ENCODE data around the gene PIGN. TPM values are rescaled to one million over a fixed set of nuclear protein-coding genes. Genes with fewer than 3 reads are reported as not detected.

PIGN gene
- total RNA-seq, 1 experiment from 2014 or later: 30.9 TPM

DNA sequence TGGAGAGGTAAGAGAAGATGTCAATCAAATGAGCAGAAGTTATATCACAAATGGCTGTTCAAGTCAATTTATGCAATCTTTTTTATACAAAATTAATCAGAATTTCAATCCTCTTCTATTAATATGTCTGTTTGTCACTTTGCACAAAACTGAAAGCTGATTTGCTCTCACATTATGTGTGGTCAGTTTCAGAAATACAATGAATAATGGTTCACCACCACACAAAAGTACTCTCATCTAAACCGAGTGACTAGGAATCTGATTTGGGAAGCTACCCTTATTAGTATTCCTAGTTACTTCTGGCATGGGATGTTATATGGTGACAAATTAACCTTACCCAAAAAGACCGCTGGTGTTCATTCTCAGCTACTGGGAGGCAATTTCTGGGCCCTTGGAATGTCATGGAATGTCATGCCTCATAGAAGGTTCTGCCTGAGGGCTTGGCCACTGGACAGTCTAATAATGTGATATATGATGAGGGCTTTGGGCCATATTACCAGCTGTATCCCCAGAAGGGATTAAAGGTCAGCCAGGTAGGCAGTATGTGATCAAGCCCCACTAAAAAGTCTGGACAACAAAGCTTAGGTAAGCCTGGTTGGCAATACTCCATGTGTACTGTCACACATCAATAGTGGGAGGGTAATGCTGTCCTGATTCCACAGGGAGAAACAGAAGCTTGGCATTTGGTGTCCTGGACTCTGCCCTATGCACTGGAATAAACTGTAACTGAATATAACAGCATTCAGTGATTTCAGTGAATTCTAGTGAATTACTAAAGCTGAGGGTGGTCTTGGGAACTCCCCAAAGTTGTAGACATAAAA is 113.2 kb downstream of the PIGN start:
- H3K27me3 Mint-ChIP-seq (ENCODE audit: low read depth): no peaks in the 10 kb centered on the region
- no peak overlapping the region for H2AFZ ChIP-seq (ENCODE audit: low read length)
- no peaks in the 10 kb centered on the region for H3K27me3 ChIP-seq (ENCODE audit: insufficient read depth, low read length)
- H3K9me3 Mint-ChIP-seq: no peaks in the 10 kb centered on the region
- H4K20me1 ChIP-seq (ENCODE audit: control insufficient read depth, insufficient read depth, insufficient read length): peaks cover 2% of the 10 kb centered on the region
- no peaks in the 10 kb centered on the region for H3K9me3 ChIP-seq (ENCODE audit: control insufficient read depth, low read depth, low read length)
- no peaks in the 10 kb centered on the region for H3K79me2 ChIP-seq (ENCODE audit: insufficient read depth, low read length)
- no peak overlapping the region for H3K4me3 Mint-ChIP-seq
- H2AK5ac ChIP-seq (ENCODE audit: insufficient read length, low read length): no peak overlapping the region
- no peak overlapping the region for H3K4me2 ChIP-seq (ENCODE audit: insufficient read depth, insufficient read length, low read length)
- no peak overlapping the region for H3K18ac ChIP-seq (ENCODE audit: insufficient read length, low read depth, low read length)
- H2BK120ac ChIP-seq (ENCODE audit: low read depth, low read length, poor library complexity, severe bottlenecking): no peak overlapping the region
- H3K14ac ChIP-seq (ENCODE audit: insufficient read depth, low read length): no peak overlapping the region
- no peak overlapping the region for H3T11ph ChIP-seq (ENCODE audit: low read length)
- no peak overlapping the region for H4K91ac ChIP-seq (ENCODE audit: insufficient read length, low read depth, low read length)
- H3K56ac ChIP-seq (ENCODE audit: insufficient read length, low read depth, low read length): no peak overlapping the region
- H2BK5ac ChIP-seq (ENCODE audit: insufficient read length, low read length): no peak overlapping the region
- no peak overlapping the region for H3K27ac Mint-ChIP-seq
- H3K4me1 ChIP-seq (ENCODE audit: insufficient read depth, low read length): no peaks in the 10 kb centered on the region
- H4K5ac ChIP-seq (ENCODE audit: insufficient read length, low read depth, low read length): no peak overlapping the region
- H3K36me3 Mint-ChIP-seq (ENCODE audit: insufficient read depth in 1 of 3, low read depth in 3 of 3): peaks cover 0 to 1% (median 0%) of the 10 kb centered on the region in 3 experiments; a peak in 1 of 7 replicates
- TF ChIP-seq, protein P1, sequence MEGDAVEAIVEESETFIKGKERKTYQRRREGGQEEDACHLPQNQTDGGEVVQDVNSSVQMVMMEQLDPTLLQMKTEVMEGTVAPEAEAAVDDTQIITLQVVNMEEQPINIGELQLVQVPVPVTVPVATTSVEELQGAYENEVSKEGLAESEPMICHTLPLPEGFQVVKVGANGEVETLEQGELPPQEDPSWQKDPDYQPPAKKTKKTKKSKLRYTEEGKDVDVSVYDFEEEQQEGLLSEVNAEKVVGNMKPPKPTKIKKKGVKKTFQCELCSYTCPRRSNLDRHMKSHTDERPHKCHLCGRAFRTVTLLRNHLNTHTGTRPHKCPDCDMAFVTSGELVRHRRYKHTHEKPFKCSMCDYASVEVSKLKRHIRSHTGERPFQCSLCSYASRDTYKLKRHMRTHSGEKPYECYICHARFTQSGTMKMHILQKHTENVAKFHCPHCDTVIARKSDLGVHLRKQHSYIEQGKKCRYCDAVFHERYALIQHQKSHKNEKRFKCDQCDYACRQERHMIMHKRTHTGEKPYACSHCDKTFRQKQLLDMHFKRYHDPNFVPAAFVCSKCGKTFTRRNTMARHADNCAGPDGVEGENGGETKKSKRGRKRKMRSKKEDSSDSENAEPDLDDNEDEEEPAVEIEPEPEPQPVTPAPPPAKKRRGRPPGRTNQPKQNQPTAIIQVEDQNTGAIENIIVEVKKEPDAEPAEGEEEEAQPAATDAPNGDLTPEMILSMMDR (conservative IDR thresholded peaks at IDR 0.05): no peak
- H2BK12ac ChIP-seq (ENCODE audit: insufficient read length, low read depth, low read length): no peak overlapping the region
- H3K9ac ChIP-seq (ENCODE audit: extremely low read depth, insufficient read length, low read length): no peak overlapping the region
- H4K8ac ChIP-seq (replicated peaks; ENCODE audit: insufficient read length, low read depth, low read length): no peak overlapping the region
- no peaks in the 10 kb centered on the region for H3K4me1 Mint-ChIP-seq
- H3K23ac ChIP-seq (ENCODE audit: insufficient read length, low read depth, low read length): no peak overlapping the region
- H3K79me1 ChIP-seq (ENCODE audit: insufficient read depth, low read depth, low read length, poor library complexity, severe bottlenecking): no peaks in the 10 kb centered on the region
- WGBS (ENCODE audit: extremely low coverage, insufficient read length, low lambda C conversion rate): no CpG with 5 or more reads among the region's 2 CpGs
- H3K23me2 ChIP-seq (ENCODE audit: insufficient read length, low read depth, low read length, poor library complexity, severe bottlenecking): no peaks in the 10 kb centered on the region
- H2BK20ac ChIP-seq (ENCODE audit: low read depth, low read length, poor library complexity, severe bottlenecking): no peak overlapping the region
- H3K27ac ChIP-seq (ENCODE audit: insufficient read length, low read depth, low read length): no peak overlapping the region
- DNase-seq: no peak
- H3K4ac ChIP-seq (ENCODE audit: low read depth, low read length): no peak overlapping the region
- H2BK15ac ChIP-seq (ENCODE audit: low read depth, low read length): no peak overlapping the region

Measured in H9 (cell line).